HL-60 (cell line): ENCODE data around the gene ALAD.

Experiments
- DNase-seq, 2 experiments: peaks; one replicate each; pipeline ENCODE4 v3.0.0-alpha.2; 2010 to 2020; ENCODE audit warnings: low read depth in 1 of 2, low spot score in 1 of 2
- H3K27ac ChIP-seq: fragments of 250-450 bp; sonication (Bioruptor Pico); replicated peaks from 2 replicates; pipeline ENCODE4 v1.5.1; 2020; ENCODE audit warnings: mild to moderate bottlenecking, moderate library complexity
- H3K27me3 ChIP-seq: fragments of 250-450 bp; sonication (Bioruptor Pico); 2 replicates; pipeline ENCODE4 v1.5.1; 2021; ENCODE audit warnings: mild to moderate bottlenecking, moderate library complexity; ENCODE audit not compliant: insufficient read depth, poor library complexity, severe bottlenecking
- H3K4me3 ChIP-seq: replicated peaks from 2 replicates; pipeline ENCODE4 v1.5.1; 2011; ENCODE audit warnings: mild to moderate bottlenecking, control low read depth, low read length; ENCODE audit not compliant: insufficient read depth
- CTCF ChIP-seq: IDR thresholded peaks from one replicate; pipeline ENCODE4 v1.5.1; 2011; ENCODE audit warnings: low read length, control low read depth, inconsistent platforms; ENCODE audit not compliant: insufficient read depth
- GABPA ChIP-seq: IDR thresholded peaks from 2 replicates; pipeline ENCODE4 v1.6.1; 2012; ENCODE audit warnings: low read depth
- POLR2AphosphoS5 ChIP-seq: IDR thresholded peaks from 2 replicates; pipeline ENCODE4 v1.6.1; 2012; ENCODE audit warnings: low read depth
- REST ChIP-seq: IDR thresholded peaks from 2 replicates; pipeline ENCODE4 v1.6.1; 2012; ENCODE audit warnings: low read depth; ENCODE audit not compliant: insufficient replicate concordance
- SPI1 ChIP-seq: IDR thresholded peaks from 2 replicates; pipeline ENCODE4 v1.6.1; 2012; ENCODE audit warnings: low read depth, mild to moderate bottlenecking, borderline replicate concordance

Gene ALAD

GRCh38 chr9:113393281-113393680 is 7.8 kb downstream of the ALAD start:
- H3K4me3 ChIP-seq = no peak overlapping the region
- no peak overlapping the region for H3K27ac ChIP-seq
- H3K27me3 ChIP-seq = no peaks in the 10 kb centered on the region
- TF ChIP-seq CTCF = no peak
- no peak for TF ChIP-seq POLR2AphosphoS5
- no peak for TF ChIP-seq SPI1
- TF ChIP-seq GABPA = no peak
- no peak for TF ChIP-seq REST
- DNase-seq = no peak

GRCh38 chr9:113391917-113392316 is 9.2 kb downstream of the ALAD start:
- DNase-seq = no peak
- no peak for TF ChIP-seq POLR2AphosphoS5
- TF ChIP-seq GABPA = no peak
- TF ChIP-seq CTCF = no peak
- no peak for TF ChIP-seq SPI1
- no peak for TF ChIP-seq REST
- no peaks in the 10 kb centered on the region for H3K27me3 ChIP-seq
- no peak overlapping the region for H3K27ac ChIP-seq
- no peak overlapping the region for H3K4me3 ChIP-seq

GRCh38 chr9:113390192-113390960 is 10.7 kb downstream of the ALAD start:
- TF ChIP-seq REST (no peak), CTCF (no peak), GABPA (no peak), POLR2AphosphoS5 (no peak), SPI1 (no peak)
- no peak overlapping the region for H3K27ac ChIP-seq
- no peak for DNase-seq

More at GRCh38 chr9:113390192-113390960, 10.7 kb downstream of the ALAD start:
- no peak overlapping the region for H3K4me3 ChIP-seq
- no peaks in the 10 kb centered on the region for H3K27me3 ChIP-seq
